Lower lobe of right lung (tissue), 2 donors: ENCODE results near the gene SLITRK2. TPM values are rescaled to one million over a fixed set of nuclear protein-coding genes. Genes with fewer than 3 reads are reported as not detected.

Source experiments
- ATAC-seq, 2 donors: fragments of 200-7000 bp; cut with Tn5 transposase; one replicate each; pipeline ENCODE4 v1.9.1; 2020 to 2022; ENCODE audit warnings: mild to moderate bottlenecking in 2 of 2, moderate library complexity in 2 of 2
- DNase-seq: peaks from one replicate; pipeline ENCODE4 v3.0.0-alpha.2; 2020
- H3K27ac ChIP-seq: fragments of 200-600 bp; one replicate; pipeline ENCODE4 v1.8.0; 2022
- H3K27me3 ChIP-seq: fragments of 200-600 bp; one replicate; pipeline ENCODE4 v1.8.0; 2022; ENCODE audit warnings: low read depth
- H3K36me3 ChIP-seq: fragments of 200-600 bp; one replicate; pipeline ENCODE4 v1.8.0; 2022; ENCODE audit warnings: mild to moderate bottlenecking
- H3K4me1 ChIP-seq: fragments of 200-600 bp; one replicate; pipeline ENCODE4 v1.8.0; 2022
- H3K4me3 ChIP-seq: fragments of 200-600 bp; one replicate; pipeline ENCODE4 v1.8.0; 2022; ENCODE audit warnings: mild to moderate bottlenecking
- H3K9me3 ChIP-seq: fragments of 200-600 bp; one replicate; pipeline ENCODE4 v1.8.0; 2022
- CTCF ChIP-seq: fragments of 200-600 bp; IDR thresholded peaks from one replicate; pipeline ENCODE4 v1.8.0; 2022; ENCODE audit warnings: antibody characterized with exemption, mild to moderate bottlenecking
- intact Hi-C: fragments of 100-400 bp; cut with DNase I; formaldehyde crosslinking; loops from one replicate; pipeline ENCODE4 v1.11.0; 2022
- total RNA-seq: library from RNA; stranded (reverse); fragmentation: NEBNext Ultra II Directional; extraction: Animal tissue kit (Norgen Biotek cat#: 25700); gene quantifications from one replicate; pipeline ENCODE4 v1.2.1, GENCODE V29; 2021
- donor health status: DM: no; HTN: yes; CAD: no; lungs with severe emphysema.

SLITRK2 gene
- total RNA-seq, 1 donor from 2014 or later = 0.15 TPM

- Histone ChIP-seq H3K27me3 (no peaks in the 10 kb centered on the region), H3K4me3 (no peak overlapping the region), H3K36me3 (no peaks in the 10 kb centered on the region), H3K9me3 (no peaks in the 10 kb centered on the region), H3K4me1 (no peaks in the 10 kb centered on the region), H3K27ac (no peak overlapping the region)
- intact Hi-C loops = no loop called here
- DNase-seq (no peak), ATAC-seq (no peak)
- no peak for TF ChIP-seq CTCF
These were observed 25.7 kb downstream of the SLITRK2 start for GRCh38 chrX:145843146-145843904.

GRCh38 chrX:145844886-145845285 lies 27.3 kb downstream of the SLITRK2 start:
- Histone ChIP-seq H3K9me3 (no peaks in the 10 kb centered on the region), H3K27ac (no peak overlapping the region), H3K27me3 (no peaks in the 10 kb centered on the region), H3K36me3 (no peaks in the 10 kb centered on the region), H3K4me3 (no peak overlapping the region), H3K4me1 (no peaks in the 10 kb centered on the region)
- no peak for TF ChIP-seq CTCF
- ATAC-seq (no peak), DNase-seq (no peak)
- intact Hi-C loops = no loop called here

GRCh38 chrX:145848448-145848847 lies 30.8 kb downstream of the SLITRK2 start:
- DNase-seq (no peak), ATAC-seq (no peak)
- Histone ChIP-seq H3K27ac (no peak overlapping the region), H3K36me3 (no peaks in the 10 kb centered on the region), H3K9me3 (no peaks in the 10 kb centered on the region), H3K4me3 (no peak overlapping the region), H3K27me3 (no peaks in the 10 kb centered on the region), H3K4me1 (no peaks in the 10 kb centered on the region)
- intact Hi-C loops = no loop called here
- no peak for TF ChIP-seq CTCF

- no peaks in the 10 kb centered on the region for H3K4me1 ChIP-seq
- no peaks in the 10 kb centered on the region for H3K27me3 ChIP-seq
- TF ChIP-seq CTCF = no peak
- no peak overlapping the region for H3K27ac ChIP-seq
- DNase-seq = no peak
- intact Hi-C loops = no loop called here
- no peak overlapping the region for H3K4me3 ChIP-seq
- ATAC-seq = no peak
- H3K9me3 ChIP-seq = no peaks in the 10 kb centered on the region
- no peaks in the 10 kb centered on the region for H3K36me3 ChIP-seq
These were observed 31.2 kb downstream of the SLITRK2 start for GRCh38 chrX:145848857-145849256.

GRCh38 chrX:145853181-145853580 lies 35.6 kb downstream of the SLITRK2 start:
- intact Hi-C loops = no loop called here
- Histone ChIP-seq H3K27me3 (no peaks in the 10 kb centered on the region), H3K36me3 (no peaks in the 10 kb centered on the region), H3K9me3 (no peaks in the 10 kb centered on the region), H3K27ac (no peak overlapping the region), H3K4me3 (no peak overlapping the region), H3K4me1 (no peaks in the 10 kb centered on the region)
- ATAC-seq = no peak
- no peak for DNase-seq
- no peak for TF ChIP-seq CTCF
